Stimulated activated CD4-positive, alpha-beta T cell treated with anti-CD3 and anti-CD28 coated beads, Interleukin-12 subunit alpha, Interleukin-12 subunit beta, amount 100 ng/mL, for 4 hours (primary cell): Measurements from ENCODE around the gene PDLIM3.
"Not testable (repeated sequence)": the region's sequence is repeated elsewhere in the genome, so short reads cannot be mapped to it uniquely, and the experiment has no call there.

Experiments
- DNase-seq: peaks from one replicate; pipeline ENCODE4 v3.0.0-alpha.2; 2020

PDLIM3 gene

GRCh38 chr4:185534866-185535611 lies at the start of gene PDLIM3:
TSS of gene PDLIM3 (minus strand) at chr4:185535507. CDS start at chr4:185535434, 73 bp downstream.
- DNase-seq: no peak

- DNase-seq: no peak
Measured at GRCh38 chr4:185583813-185584212, 48.5 kb upstream of the PDLIM3 start.

GRCh38 chr4:185582651-185583400 lies 47.5 kb upstream of the PDLIM3 start:
- no peak for DNase-seq

- no peak for DNase-seq
Measured at GRCh38 chr4:185580699-185581098, 45.4 kb upstream of the PDLIM3 start.

GRCh38 chr4:185578284-185578683 lies 43.0 kb upstream of the PDLIM3 start:
- no peak for DNase-seq

- DNase-seq: no peak
Measured at GRCh38 chr4:185576962-185577950, 41.9 kb upstream of the PDLIM3 start.

GRCh38 chr4:185576314-185576961 lies 41.1 kb upstream of the PDLIM3 start:
- no peak for DNase-seq

- DNase-seq: no peak
Measured at GRCh38 chr4:185573651-185574199, 38.4 kb upstream of the PDLIM3 start.

- no peak for DNase-seq
Measured at GRCh38 chr4:185570727-185571126, 35.4 kb upstream of the PDLIM3 start.

- DNase-seq: no peak
Measured at GRCh38 chr4:185567381-185568376, 32.4 kb upstream of the PDLIM3 start.

- no peak for DNase-seq
Measured at GRCh38 chr4:185566972-185567371, 31.7 kb upstream of the PDLIM3 start.

- no peak for DNase-seq
Measured at GRCh38 chr4:185566425-185566824, 31.1 kb upstream of the PDLIM3 start.

- DNase-seq: no peak
Measured at GRCh38 chr4:185565696-185566095, 30.4 kb upstream of the PDLIM3 start.

GRCh38 chr4:185564349-185564748 lies 29.0 kb upstream of the PDLIM3 start:
- DNase-seq: no peak

- DNase-seq: no peak
Measured at GRCh38 chr4:185562531-185562930, 27.2 kb upstream of the PDLIM3 start.

GRCh38 chr4:185560316-185560715 lies 25.0 kb upstream of the PDLIM3 start:
- DNase-seq: no peak

- no peak for DNase-seq
Measured at GRCh38 chr4:185559915-185560281, 24.6 kb upstream of the PDLIM3 start.

GRCh38 chr4:185559251-185559914 lies 24.1 kb upstream of the PDLIM3 start:
- not testable (repeated sequence) for DNase-seq

GRCh38 chr4:185554365-185555126 lies 19.2 kb upstream of the PDLIM3 start:
- DNase-seq: no peak

GRCh38 chr4:185552254-185552653 lies 16.9 kb upstream of the PDLIM3 start:
- no peak for DNase-seq
